Mesothelial cell of epicardium (in vitro differentiated cells): ENCODE results near the gene DHRSX. TPM values are rescaled to one million over a fixed set of nuclear protein-coding genes. Genes with fewer than 3 reads are reported as not detected.

Source experiments
- total RNA-seq: library from RNA; stranded (reverse); gene quantifications from 3 replicates; pipeline ENCODE4 v1.2.1, GENCODE V29; 2021

DHRSX gene
- total RNA-seq, 1 donor from 2014 or later = 43.5 TPM

Other genes with a start within 250 kb of the DHRSX start
- 42.5 to 46.3 TPM (median 46.1 TPM) in 3 replicates for gene ZBED1, start within 50 bp of the DHRSX start, total RNA-seq
- gene CD99, start 190.3 kb upstream of the DHRSX start, total RNA-seq = 244 to 260 TPM (median 248 TPM) in 3 replicates